ENCODE data around the gene PLCXD3.

DNA sequence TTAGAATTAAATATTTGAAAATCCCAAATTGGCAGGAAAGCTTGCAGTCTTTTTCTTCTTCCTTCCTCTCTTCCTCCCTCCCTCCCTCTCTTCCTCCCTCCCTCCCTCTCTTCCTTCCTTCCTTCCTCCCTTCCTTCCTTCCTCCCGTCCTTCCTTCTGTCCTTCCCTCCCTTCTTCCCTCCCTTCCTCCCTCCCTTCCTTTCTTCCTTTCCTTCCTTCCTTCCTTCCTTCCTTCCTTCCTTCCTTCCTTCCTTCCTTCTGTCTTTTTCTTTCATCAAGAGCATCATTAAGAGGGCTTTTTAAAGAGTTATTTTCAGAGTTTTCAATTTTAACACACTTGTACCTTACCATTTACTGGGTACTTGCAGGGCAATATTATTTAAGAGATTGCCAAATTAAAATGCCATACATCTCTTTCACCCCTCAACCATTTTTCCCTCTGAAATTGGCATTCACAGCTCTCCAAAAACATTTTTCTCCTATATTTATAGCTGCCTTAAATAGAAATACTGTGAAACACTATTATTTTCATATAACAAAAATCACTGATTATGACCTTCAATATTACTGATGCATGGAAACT is 197.8 kb downstream of the PLCXD3 start:
- no peak for TF ChIP-seq FOXP2 (optimal IDR thresholded peaks at IDR 0.05; ENCODE audit: control extremely low read depth, extremely low read length, insufficient read depth)
- peak; percentile 43; the same call in 1 of the 2 replicates for TF ChIP-seq POLR2AphosphoS5 (IDR thresholded peaks at IDR 0.05; ENCODE audit: borderline replicate concordance, low read depth, low read length)

Data from SK-N-MC (cell line).